GM13977 (cell line): ENCODE measurements around the gene AGAP3.

ENCODE experiments used
- DNase-seq: peaks from one replicate; pipeline ENCODE4 v3.0.0; 2012; ENCODE audit warnings: low spot score
- CTCF ChIP-seq: IDR thresholded peaks from 2 replicates; pipeline ENCODE4 v1.5.1; 2012; ENCODE audit warnings: mild to moderate bottlenecking, control low read depth; ENCODE audit not compliant: insufficient read depth; ENCODE audit errors: extremely low read depth, missing control alignments
- in situ Hi-C: fragments of 300-500 bp; cut with MboI; formaldehyde crosslinking; loops from one replicate; pipeline ENCODE4 v1.12.0; 2022; ENCODE audit warnings: low sequenced_read_pairs, low pct_unique_long_range_greater_than_20kb, mixed read lengths, inconsistent platforms; ENCODE audit not compliant: unreplicated experiment

AGAP3 gene

DNA sequence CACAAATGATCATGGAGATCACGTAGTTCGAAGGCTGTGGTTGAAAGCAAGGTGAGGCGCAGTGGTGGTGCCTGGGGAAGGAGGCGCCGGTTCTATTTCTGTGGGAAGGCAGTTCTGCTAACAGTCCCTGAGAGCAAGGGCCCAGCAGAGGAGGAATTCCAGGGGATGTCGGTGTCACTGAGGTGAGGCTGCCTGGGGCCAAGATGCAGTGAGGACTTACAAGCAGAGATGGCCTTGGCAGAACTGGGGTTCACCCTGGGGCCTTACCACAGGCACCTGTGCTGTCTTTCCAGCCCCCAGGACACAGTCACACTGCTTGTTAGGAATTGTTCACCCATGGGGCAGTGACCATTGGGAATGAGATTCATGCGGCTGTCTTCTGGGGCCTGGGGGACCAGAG is 54.6 kb downstream of the AGAP3 start:
- no peak for DNase-seq
- in situ Hi-C loops, result no loop called here
- TF ChIP-seq CTCF, result no peak

DNA sequence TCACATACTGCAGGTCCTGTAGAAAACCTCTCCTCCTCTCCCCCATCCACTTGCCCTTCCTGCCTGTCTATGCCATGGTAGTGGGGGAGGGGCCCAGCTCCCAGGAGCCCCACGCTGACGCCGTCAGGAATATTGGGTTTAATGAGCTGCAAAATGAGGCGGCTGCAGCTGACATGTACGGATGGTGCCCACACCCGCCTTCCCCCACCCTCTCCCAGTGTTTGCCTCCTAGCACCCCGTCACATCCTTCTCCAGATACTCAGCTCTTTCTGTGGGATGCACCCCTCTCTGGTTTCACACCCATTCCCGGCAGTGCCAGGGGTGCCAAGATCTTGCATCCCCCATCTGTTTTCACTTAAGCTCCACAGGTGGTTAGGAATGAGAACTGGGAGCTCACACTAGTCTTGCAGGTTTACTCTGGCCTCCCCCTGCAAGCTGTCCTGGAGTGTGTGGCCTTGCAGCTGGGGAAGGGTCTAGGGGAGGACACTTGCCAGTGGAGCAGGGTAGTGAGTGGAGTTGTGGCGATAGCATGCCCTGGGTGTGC is 55.1 kb downstream of the AGAP3 start:
- no peak for TF ChIP-seq CTCF
- DNase-seq, result no peak
- in situ Hi-C loops, result no loop called here

- TF ChIP-seq CTCF, result no peak
- in situ Hi-C loops, result no loop called here
- DNase-seq, result no peak
Observed at GRCh38 chr7:151141855-151142685, 55.8 kb downstream of the AGAP3 start.

GRCh38 chr7:151142686-151143040 is 56.4 kb downstream of the AGAP3 start:
- in situ Hi-C loops, result no loop called here
- TF ChIP-seq CTCF, result no peak
- DNase-seq, result no peak

- in situ Hi-C loops, result no loop called here
- no peak for DNase-seq
- no peak for TF ChIP-seq CTCF
Observed at GRCh38 chr7:151143261-151144015, 57.2 kb downstream of the AGAP3 start.

GRCh38 chr7:151144387-151144786 is 58.1 kb downstream of the AGAP3 start:
- in situ Hi-C loops, result no loop called here
- TF ChIP-seq CTCF, result no peak
- DNase-seq, result no peak
